Lung (tissue), 10 donors: ENCODE data around the gene C4A. TPM values are rescaled to one million over a fixed set of nuclear protein-coding genes. Genes with fewer than 3 reads are reported as not detected.
"Not testable (repeated sequence)": the region's sequence is repeated elsewhere in the genome, so short reads cannot be mapped to it uniquely, and the experiment has no call there.

ENCODE experiments used
- ATAC-seq: fragments of 200-7000 bp; cut with Tn5 transposase; one replicate; pipeline ENCODE4 v1.9.1; 2020; ENCODE audit warnings: moderate number of reproducible peaks; ENCODE audit not compliant: insufficient read depth, low FRiP score
- DNase-seq, 3 donors: peaks; one replicate each; pipeline ENCODE4 v3.0.0-alpha.2; 2013 to 2017
- H3K27ac ChIP-seq, 2 donors: one replicate each; pipeline ENCODE4 v1.5.1; 2013; ENCODE audit warnings: mild to moderate bottlenecking in 2 of 2, moderate library complexity in 2 of 2, control low read depth in 1 of 2, inconsistent platforms in 1 of 2, low read depth in 1 of 2, low read length in 1 of 2
- H3K27me3 ChIP-seq, 3 donors: one replicate each; pipeline ENCODE4 v1.5.1; 2013; ENCODE audit warnings: low read length in 2 of 3; ENCODE audit not compliant: control insufficient read depth in 3 of 3, insufficient read depth in 3 of 3
- H3K36me3 ChIP-seq, 4 donors: one replicate each; pipeline ENCODE4 v1.5.1; 2013; ENCODE audit warnings: low read length in 4 of 4, mild to moderate bottlenecking in 1 of 4, moderate library complexity in 1 of 4; ENCODE audit not compliant: control insufficient read depth in 4 of 4, insufficient read depth in 4 of 4
- H3K4me1 ChIP-seq, 5 donors: one replicate each; pipeline ENCODE4 v1.5.1; 2013; ENCODE audit warnings: low read length in 5 of 5, mild to moderate bottlenecking in 2 of 5, moderate library complexity in 1 of 5; ENCODE audit not compliant: control insufficient read depth in 5 of 5, insufficient read depth in 5 of 5
- H3K4me3 ChIP-seq: one replicate; pipeline ENCODE4 v1.5.1; 2013; ENCODE audit warnings: mild to moderate bottlenecking, control low read depth, moderate library complexity
- H3K9ac ChIP-seq, 2 donors: one replicate each; pipeline ENCODE4 v1.5.1; 2013; ENCODE audit warnings: low read length in 2 of 2, control low read depth in 1 of 2; ENCODE audit not compliant: insufficient read depth in 1 of 2
- H3K9me3 ChIP-seq, 4 donors: one replicate each; pipeline ENCODE4 v1.5.1; 2013; ENCODE audit warnings: low read length in 3 of 4, mild to moderate bottlenecking in 1 of 4, moderate library complexity in 1 of 4; ENCODE audit not compliant: control insufficient read depth in 4 of 4, insufficient read depth in 3 of 4
- WGBS, 2 donors: extraction: QIAGEN DNeasy Blood & Tissue Kit; methylation state at CpG; one replicate each; pipeline ENCODE4 v1.1.7; 2013; 5-methylcytosine and 5-hydroxymethylcytosine counted together
- polyA plus RNA-seq, 2 donors: library from polyadenylated mRNA; stranded (reverse); fragments of 200-250 nt; gene quantifications; one replicate each; pipeline ENCODE4 v1.2.1, GENCODE V29; 2013
- total RNA-seq, 2 donors: library from RNA; depleted of rRNA in 1 of 2; stranded (reverse); fragments of >200 nt in 1 of 2; gene quantifications; one replicate each; pipeline ENCODE4 v1.2.1, GENCODE V29; 2014 to 2021
- donor health status: Bipolar disorder and iron deficiency.
- donor health status: healthy.
- donor health status: DM: yes; HTN: yes; CAD: no.

Gene C4A
- total and polyA plus RNA-seq, 4 donors, result 48.3 to 284 (median 133) TPM

DNA sequence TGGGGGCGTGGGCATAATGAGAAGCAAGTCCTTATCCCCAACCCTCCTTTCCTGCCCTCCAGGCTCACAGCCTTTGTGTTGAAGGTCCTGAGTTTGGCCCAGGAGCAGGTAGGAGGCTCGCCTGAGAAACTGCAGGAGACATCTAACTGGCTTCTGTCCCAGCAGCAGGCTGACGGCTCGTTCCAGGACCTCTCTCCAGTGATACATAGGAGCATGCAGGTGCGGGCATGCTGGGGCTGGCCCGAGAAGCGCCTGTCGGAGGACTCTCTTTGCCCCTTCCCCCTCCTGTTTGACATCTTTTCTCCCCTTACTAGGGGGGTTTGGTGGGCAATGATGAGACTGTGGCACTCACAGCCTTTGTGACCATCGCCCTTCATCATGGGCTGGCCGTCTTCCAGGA is 46.8 kb downstream of the C4A start:
- not testable (repeated sequence) for H3K36me3 ChIP-seq
- 87 to 89% methylated on average over 6 to 7 of the region's 10 CpGs for WGBS, 2 donors

GRCh38 chr6:32029553-32029952 is 47.7 kb downstream of the C4A start:
- H3K27ac ChIP-seq, H3K27me3 ChIP-seq, H3K36me3 ChIP-seq, ATAC-seq, H3K4me3 ChIP-seq, H3K9me3 ChIP-seq, H3K9ac ChIP-seq, H3K4me1 ChIP-seq, DNase-seq: not testable (repeated sequence)
- 90 to 92% methylated on average over 7 to 8 of the region's 14 CpGs for WGBS, 2 donors

More for the DNA sequence above, 46.8 kb downstream of the C4A start:
- not testable (repeated sequence) for H3K4me1 ChIP-seq, H3K27ac ChIP-seq, H3K27me3 ChIP-seq, H3K4me3 ChIP-seq, H3K9me3 ChIP-seq, ATAC-seq, DNase-seq, H3K9ac ChIP-seq

DNA sequence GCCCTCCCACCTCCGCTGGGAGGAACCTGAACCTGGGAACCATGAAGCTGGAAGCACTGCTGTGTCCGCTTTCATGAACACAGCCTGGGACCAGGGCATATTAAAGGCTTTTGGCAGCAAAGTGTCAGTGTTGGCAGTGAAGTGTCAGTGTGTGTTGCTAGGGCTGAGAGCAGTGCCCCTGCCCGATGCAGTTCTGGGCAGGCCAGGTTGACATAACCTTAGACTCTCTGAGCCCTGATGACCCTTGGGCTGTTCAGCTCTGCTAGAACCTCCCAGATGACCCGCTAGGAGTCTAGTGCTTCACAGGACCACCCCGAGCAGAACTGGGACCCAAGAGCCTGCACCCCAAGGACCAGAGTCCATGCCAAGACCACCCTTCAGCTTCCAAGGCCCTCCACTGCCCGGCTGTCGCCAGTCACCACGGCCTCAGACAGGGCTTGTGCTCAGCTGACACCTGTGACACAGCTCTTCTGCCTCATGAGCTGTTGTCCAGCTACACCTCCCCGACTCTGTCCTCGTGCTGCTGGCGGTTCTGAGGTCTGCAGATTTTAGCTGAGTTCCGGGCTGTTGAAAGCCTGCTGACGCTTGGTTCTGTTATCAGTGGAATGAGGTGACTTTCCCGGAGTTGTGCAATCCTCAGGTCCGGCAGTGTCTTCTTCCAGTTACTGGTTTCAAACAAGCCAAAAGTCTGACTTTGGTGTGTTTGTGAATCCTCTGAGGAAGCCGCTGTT is 53.6 kb downstream of the C4A start:
- not testable (repeated sequence) for H3K36me3 ChIP-seq, H3K9me3 ChIP-seq, H3K4me1 ChIP-seq, DNase-seq, H3K27me3 ChIP-seq, ATAC-seq, H3K4me3 ChIP-seq, H3K9ac ChIP-seq, H3K27ac ChIP-seq
- no CpG with 5 or more reads among the region's 16 CpGs for WGBS, 2 donors

DNA sequence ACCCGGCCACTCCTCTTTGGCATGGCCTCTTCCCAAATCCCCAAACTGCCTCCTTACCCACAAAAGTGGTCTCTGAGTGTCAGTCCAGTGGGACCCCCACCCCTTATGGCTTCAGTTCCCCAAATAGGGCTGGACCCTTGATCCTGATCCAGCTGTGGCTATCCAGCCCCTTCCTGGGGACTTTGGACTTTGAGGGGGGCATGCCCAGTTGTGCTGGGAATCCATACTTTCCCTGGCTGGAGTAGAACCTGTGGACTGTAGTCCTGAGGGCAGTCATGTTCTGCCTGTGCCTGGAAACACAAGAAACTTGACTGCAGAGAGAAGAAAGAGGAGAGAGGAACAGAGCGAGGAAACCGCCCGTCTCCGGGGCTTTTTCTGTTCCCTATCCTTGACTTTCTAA is 55.3 kb downstream of the C4A start:
- H3K4me1 ChIP-seq, ATAC-seq, H3K9me3 ChIP-seq, DNase-seq, H3K9ac ChIP-seq, H3K36me3 ChIP-seq, H3K4me3 ChIP-seq, H3K27me3 ChIP-seq, H3K27ac ChIP-seq: not testable (repeated sequence)
- WGBS, 2 donors, result 71 to 75% methylated on average over 3 to 4 of the region's 5 CpGs

GRCh38 chr6:32037598-32038524 is 56.0 kb downstream of the C4A start, which contains the start of gene CYP21A2:
Gene CYP21A2, plus strand, starts transcription at chr6:32038415. Its CDS starts 8 bp downstream, at chr6:32038423.
- not testable (repeated sequence) for H3K27me3 ChIP-seq, H3K4me1 ChIP-seq, DNase-seq, H3K27ac ChIP-seq, H3K9me3 ChIP-seq, H3K36me3 ChIP-seq, ATAC-seq, H3K9ac ChIP-seq, H3K4me3 ChIP-seq
- 77% methylated on average over 12 to 15 of the region's 19 CpGs for WGBS, 2 donors

DNA sequence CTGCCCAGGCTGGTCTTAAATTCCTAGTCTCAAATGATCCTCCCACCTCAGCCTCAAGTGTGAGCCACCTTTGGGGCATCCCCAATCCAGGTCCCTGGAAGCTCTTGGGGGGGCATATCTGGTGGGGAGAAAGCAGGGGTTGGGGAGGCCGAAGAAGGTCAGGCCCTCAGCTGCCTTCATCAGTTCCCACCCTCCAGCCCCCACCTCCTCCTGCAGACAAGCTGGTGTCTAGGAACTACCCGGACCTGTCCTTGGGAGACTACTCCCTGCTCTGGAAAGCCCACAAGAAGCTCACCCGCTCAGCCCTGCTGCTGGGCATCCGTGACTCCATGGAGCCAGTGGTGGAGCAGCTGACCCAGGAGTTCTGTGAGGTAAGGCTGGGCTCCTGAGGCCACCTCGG is 57.0 kb downstream of the C4A start:
- not testable (repeated sequence) for H3K9ac ChIP-seq, H3K36me3 ChIP-seq, H3K4me1 ChIP-seq, DNase-seq, ATAC-seq, H3K27me3 ChIP-seq, H3K9me3 ChIP-seq, H3K4me3 ChIP-seq, H3K27ac ChIP-seq
- 77 to 95% methylated on average over 3 to 4 of the region's 5 CpGs for WGBS, 2 donors

DNA sequence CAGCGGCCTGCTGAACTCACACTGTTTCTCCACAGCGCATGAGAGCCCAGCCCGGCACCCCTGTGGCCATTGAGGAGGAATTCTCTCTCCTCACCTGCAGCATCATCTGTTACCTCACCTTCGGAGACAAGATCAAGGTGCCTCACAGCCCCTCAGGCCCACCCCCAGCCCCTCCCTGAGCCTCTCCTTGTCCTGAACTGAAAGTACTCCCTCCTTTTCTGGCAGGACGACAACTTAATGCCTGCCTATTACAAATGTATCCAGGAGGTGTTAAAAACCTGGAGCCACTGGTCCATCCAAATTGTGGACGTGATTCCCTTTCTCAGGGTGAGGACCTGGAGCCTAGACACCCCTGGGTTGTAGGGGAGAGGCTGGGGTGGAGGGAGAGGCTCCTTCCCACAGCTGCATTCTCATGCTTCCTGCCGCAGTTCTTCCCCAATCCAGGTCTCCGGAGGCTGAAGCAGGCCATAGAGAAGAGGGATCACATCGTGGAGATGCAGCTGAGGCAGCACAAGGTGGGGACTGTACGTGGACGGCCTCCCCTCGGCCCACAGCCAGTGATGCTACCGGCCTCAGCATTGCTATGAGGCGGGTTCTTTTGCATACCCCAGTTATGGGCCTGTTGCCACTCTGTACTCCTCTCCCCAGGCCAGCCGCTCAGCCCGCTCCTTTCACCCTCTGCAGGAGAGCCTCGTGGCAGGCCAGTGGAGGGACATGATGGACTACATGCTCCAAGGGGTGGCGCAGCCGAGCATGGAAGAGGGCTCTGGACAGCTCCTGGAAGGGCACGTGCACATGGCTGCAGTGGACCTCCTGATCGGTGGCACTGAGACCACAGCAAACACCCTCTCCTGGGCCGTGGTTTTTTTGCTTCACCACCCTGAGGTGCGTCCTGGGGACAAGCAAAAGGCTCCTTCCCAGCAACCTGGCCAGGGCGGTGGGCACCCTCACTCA is 57.7 kb downstream of the C4A start:
- H3K36me3 ChIP-seq, H3K9me3 ChIP-seq, H3K9ac ChIP-seq, H3K27ac ChIP-seq, H3K4me3 ChIP-seq, ATAC-seq, H3K27me3 ChIP-seq, H3K4me1 ChIP-seq, DNase-seq: not testable (repeated sequence)
- 75 to 78% methylated on average over 20 to 22 of the region's 24 CpGs for WGBS, 2 donors
